Calu3 (cell line): ENCODE measurements around the gene PCSK5. TPM values are rescaled to one million over a fixed set of nuclear protein-coding genes. Genes with fewer than 3 reads are reported as not detected.

Source experiments
- BruUV-seq: library from RNA; stranded (reverse); fragments of 400-500 nt; replicated peaks from 2 replicates; lab custom pipeline; 2021; lab: Mats Ljungman, UMichigan
- CTCF ChIA-PET: fragments of 300-600 bp; sonication (Branson Sonifier 250); formaldehyde crosslinking; loops from one replicate; lab custom pipeline; 2022; ENCODE audit warnings: antibody characterized with exemption; lab: Charles Lee
- DNase-seq: peaks from one replicate; pipeline ENCODE4 v3.0.0; 2022
- H3K27ac Mint-ChIP-seq: one replicate; pipeline ENCODE4 v1.8.0; 2022; ENCODE audit warnings: mixed read lengths; ENCODE audit not compliant: unreplicated experiment
- H3K27me3 Mint-ChIP-seq: one replicate; pipeline ENCODE4 v1.8.0; 2022; ENCODE audit warnings: mixed read lengths; ENCODE audit not compliant: unreplicated experiment
- H3K36me3 Mint-ChIP-seq: one replicate; pipeline ENCODE4 v1.8.0; 2022; ENCODE audit warnings: mild to moderate bottlenecking, moderate library complexity, mixed read lengths; ENCODE audit not compliant: insufficient read depth, unreplicated experiment
- H3K4me1 Mint-ChIP-seq: one replicate; pipeline ENCODE4 v1.8.0; 2022; ENCODE audit warnings: mild to moderate bottlenecking, low read depth, mixed read lengths; ENCODE audit not compliant: unreplicated experiment
- H3K4me3 Mint-ChIP-seq: one replicate; pipeline ENCODE4 v1.8.0; 2022; ENCODE audit warnings: mild to moderate bottlenecking, low read depth, moderate library complexity, mixed read lengths; ENCODE audit not compliant: unreplicated experiment
- H3K9me3 Mint-ChIP-seq: one replicate; pipeline ENCODE4 v1.8.0; 2022; ENCODE audit warnings: low read depth, mixed read lengths; ENCODE audit not compliant: unreplicated experiment
- CTCF ChIP-seq: fragments of 200-600 bp; IDR thresholded peaks from one replicate; pipeline ENCODE4 v1.8.0; 2022; ENCODE audit warnings: antibody characterized with exemption; ENCODE audit not compliant: unreplicated experiment
- intact Hi-C: fragments of 100-400 bp; cut with micrococcal nuclease; formaldehyde crosslinking; loops from one replicate; pipeline ENCODE4 v1.10.0; 2022; ENCODE audit not compliant: unreplicated experiment
- total RNA-seq: library from RNA; stranded (reverse); gene quantifications from 2 replicates; pipeline ENCODE4 v1.2.3, GENCODE V29; 2022

Gene PCSK5
- total RNA-seq, 1 experiment from 2014 or later = 38.4 TPM

- no peak for DNase-seq
- Mint-ChIP-seq H3K27ac (no peak overlapping the region), H3K4me3 (no peak overlapping the region), H3K4me1 (peaks cover 37% of the 10 kb centered on the region), H3K36me3 (peaks cover 19% of the 10 kb centered on the region), H3K27me3 (no peaks in the 10 kb centered on the region), H3K9me3 (peaks cover 4% of the 10 kb centered on the region)
- TF ChIP-seq CTCF = no peak
- no TSS peak for BruUV-seq
- CTCF ChIA-PET = no interaction called here
- intact Hi-C loops = no loop called here
Measured at GRCh38 chr9:75990576-75991304, 100.3 kb downstream of the PCSK5 start.

GRCh38 chr9:75992482-75993206 lies 102.2 kb downstream of the PCSK5 start:
- no TSS peak for BruUV-seq
- CTCF ChIA-PET = interaction anchor here (1.2 kb wide), 1 partner anchor 102 kb away, joined by 3 read pairs; the partner anchor contains the start of gene PCSK5
- Mint-ChIP-seq H3K27ac (peak overlapping the region; percentile 89), H3K4me3 (no peak overlapping the region), H3K4me1 (peaks cover 50% of the 10 kb centered on the region), H3K9me3 (peaks cover 4% of the 10 kb centered on the region), H3K36me3 (peaks cover 14% of the 10 kb centered on the region), H3K27me3 (no peaks in the 10 kb centered on the region)
- no peak for DNase-seq
- intact Hi-C loops = loop anchor here (1.0 kb wide), 1 partner anchor 41 kb away; no protein-coding TSS in a partner anchor
- no peak for TF ChIP-seq CTCF

- H3K27ac Mint-ChIP-seq = peak overlapping the region; percentile 89
- H3K27me3 Mint-ChIP-seq = no peaks in the 10 kb centered on the region
- H3K4me1 Mint-ChIP-seq = peaks cover 58% of the 10 kb centered on the region
- no TSS peak for BruUV-seq
- peak overlapping the region; percentile 39 for H3K4me3 Mint-ChIP-seq
- H3K9me3 Mint-ChIP-seq = peaks cover 4% of the 10 kb centered on the region
- peaks cover 14% of the 10 kb centered on the region for H3K36me3 Mint-ChIP-seq
- CTCF ChIA-PET = interaction anchor here (0.5 to 1.2 kb wide), 2 partner anchors 13 to 103 kb away, joined by 3 read pairs; partner anchors contain the start of gene PCSK5
- DNase-seq = peak; percentile 9
- TF ChIP-seq CTCF = no peak
- intact Hi-C loops = loop anchor here (1.0 kb wide), 1 partner anchor 42 kb away; no protein-coding TSS in a partner anchor
Measured at GRCh38 chr9:75993434-75993833, 103.0 kb downstream of the PCSK5 start.

GRCh38 chr9:75995066-75995465 lies 104.6 kb downstream of the PCSK5 start:
- no peaks in the 10 kb centered on the region for H3K27me3 Mint-ChIP-seq
- peaks cover 4% of the 10 kb centered on the region for H3K9me3 Mint-ChIP-seq
- CTCF ChIA-PET = no interaction called here
- no peak for TF ChIP-seq CTCF
- peak overlapping the region; percentile 39 for H3K4me3 Mint-ChIP-seq
- H3K27ac Mint-ChIP-seq = peak overlapping the region; percentile 89
- peaks cover 12% of the 10 kb centered on the region for H3K36me3 Mint-ChIP-seq
- peaks cover 59% of the 10 kb centered on the region for H3K4me1 Mint-ChIP-seq
- DNase-seq = no peak
- intact Hi-C loops = loop anchor here (5.0 kb wide), 1 partner anchor 103 kb away; the partner anchor contains the start of gene PCSK5
- no TSS peak for BruUV-seq
